Chondrocyte (in vitro differentiated cells): ENCODE measurements around the gene PSMG4. TPM values are rescaled to one million over a fixed set of nuclear protein-coding genes. Genes with fewer than 3 reads are reported as not detected.
A peak's percentile ranks its signal among the peaks of the same experiment; 100 is the strongest.

Experiments used
- DNase-seq: peaks from one replicate; pipeline ENCODE4 v3.0.0; 2021; ENCODE audit warnings: mixed read lengths, low spot score
- H3K27ac Mint-ChIP-seq: one replicate; pipeline ENCODE4 v1.8.0; 2021; ENCODE audit warnings: mild to moderate bottlenecking, moderate library complexity, mixed read lengths; ENCODE audit not compliant: unreplicated experiment
- H3K27me3 Mint-ChIP-seq: 2 replicates; pipeline ENCODE4 v1.8.0; 2021; ENCODE audit warnings: low read depth, mixed read lengths
- H3K36me3 Mint-ChIP-seq: 2 replicates; pipeline ENCODE4 v1.8.0; 2021; ENCODE audit warnings: low read depth, mixed read lengths
- H3K4me1 Mint-ChIP-seq: 2 replicates; pipeline ENCODE4 v1.8.0; 2021; ENCODE audit warnings: low read depth, mild to moderate bottlenecking, mixed read lengths
- H3K4me3 Mint-ChIP-seq: one replicate; pipeline ENCODE4 v1.8.0; 2021; ENCODE audit warnings: mild to moderate bottlenecking, moderate library complexity, mixed read lengths; ENCODE audit not compliant: unreplicated experiment
- H3K9me3 Mint-ChIP-seq: 2 replicates; pipeline ENCODE4 v1.8.0; 2021; ENCODE audit warnings: low read depth, mixed read lengths
- total RNA-seq: library from RNA; stranded (reverse); gene quantifications from 3 replicates; pipeline ENCODE4 v1.2.1, GENCODE V29; 2021
- TF ChIP-seq, protein P1 (sequence below): fragments of 200-600 bp; sonication (generic); IDR thresholded peaks from 2 replicates; pipeline ENCODE4 v1.5.0; 2021; ENCODE audit warnings: antibody characterized with exemption, mild to moderate bottlenecking, moderate library complexity

PSMG4 gene
- total RNA-seq, 1 donor from 2014 or later, result 16.2 TPM

DNA sequence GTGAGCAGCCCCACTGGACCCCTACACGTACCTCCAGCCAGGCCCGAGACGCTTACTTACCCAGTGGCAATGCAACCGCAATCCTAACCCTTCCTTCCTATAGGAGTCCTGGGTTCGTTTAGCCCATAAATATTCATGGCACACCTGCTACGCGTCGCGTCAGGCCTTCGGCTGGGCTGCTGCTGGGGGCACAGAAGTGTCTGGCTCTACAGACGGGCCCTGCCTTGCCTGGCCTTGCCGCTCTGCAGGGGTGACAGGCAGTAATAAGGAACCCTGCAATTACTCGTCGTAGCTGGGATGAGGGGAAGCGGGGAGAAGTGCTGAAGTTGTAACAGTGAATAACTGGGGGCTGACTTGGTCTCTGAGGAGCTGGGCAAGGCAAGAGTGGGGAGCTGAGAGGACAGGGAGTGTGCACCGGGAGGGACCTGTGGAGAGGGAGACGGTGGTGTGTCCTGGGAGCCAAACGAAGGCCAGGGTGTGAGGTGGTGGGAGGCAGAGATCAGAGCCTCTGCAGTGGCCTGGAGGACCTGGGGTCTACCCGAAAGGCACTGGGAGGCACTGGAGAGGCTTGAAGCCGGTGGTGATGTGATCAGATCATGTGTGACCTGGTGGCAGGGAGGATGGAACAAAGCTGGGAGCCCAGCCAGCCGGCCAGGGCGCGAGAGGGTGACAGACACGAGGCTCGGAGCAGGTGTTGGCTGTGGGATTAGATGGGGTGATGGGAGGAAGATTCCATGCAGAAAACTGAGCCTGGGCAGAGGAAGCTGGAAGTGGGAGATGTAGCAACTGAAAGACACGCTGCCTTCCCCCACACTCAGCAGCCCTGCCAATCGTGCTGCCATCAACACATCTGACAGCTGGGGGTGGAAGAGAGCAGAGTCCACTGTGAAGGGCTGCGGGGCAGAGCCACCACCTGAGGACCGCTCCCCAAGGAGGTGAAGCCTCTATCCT, 36.4 kb downstream of the PSMG4 start:
- Mint-ChIP-seq H3K27me3 (no peaks in the 10 kb centered on the region), H3K9me3 (no peaks in the 10 kb centered on the region), H3K4me3 (no peak overlapping the region), H3K27ac (no peak overlapping the region), H3K4me1 (peaks cover 6% of the 10 kb centered on the region), H3K36me3 (peaks cover 12% of the 10 kb centered on the region)
- DNase-seq, result peak; percentile 70
- TF ChIP-seq, protein P1, sequence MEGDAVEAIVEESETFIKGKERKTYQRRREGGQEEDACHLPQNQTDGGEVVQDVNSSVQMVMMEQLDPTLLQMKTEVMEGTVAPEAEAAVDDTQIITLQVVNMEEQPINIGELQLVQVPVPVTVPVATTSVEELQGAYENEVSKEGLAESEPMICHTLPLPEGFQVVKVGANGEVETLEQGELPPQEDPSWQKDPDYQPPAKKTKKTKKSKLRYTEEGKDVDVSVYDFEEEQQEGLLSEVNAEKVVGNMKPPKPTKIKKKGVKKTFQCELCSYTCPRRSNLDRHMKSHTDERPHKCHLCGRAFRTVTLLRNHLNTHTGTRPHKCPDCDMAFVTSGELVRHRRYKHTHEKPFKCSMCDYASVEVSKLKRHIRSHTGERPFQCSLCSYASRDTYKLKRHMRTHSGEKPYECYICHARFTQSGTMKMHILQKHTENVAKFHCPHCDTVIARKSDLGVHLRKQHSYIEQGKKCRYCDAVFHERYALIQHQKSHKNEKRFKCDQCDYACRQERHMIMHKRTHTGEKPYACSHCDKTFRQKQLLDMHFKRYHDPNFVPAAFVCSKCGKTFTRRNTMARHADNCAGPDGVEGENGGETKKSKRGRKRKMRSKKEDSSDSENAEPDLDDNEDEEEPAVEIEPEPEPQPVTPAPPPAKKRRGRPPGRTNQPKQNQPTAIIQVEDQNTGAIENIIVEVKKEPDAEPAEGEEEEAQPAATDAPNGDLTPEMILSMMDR, result peak; percentile 47

DNA sequence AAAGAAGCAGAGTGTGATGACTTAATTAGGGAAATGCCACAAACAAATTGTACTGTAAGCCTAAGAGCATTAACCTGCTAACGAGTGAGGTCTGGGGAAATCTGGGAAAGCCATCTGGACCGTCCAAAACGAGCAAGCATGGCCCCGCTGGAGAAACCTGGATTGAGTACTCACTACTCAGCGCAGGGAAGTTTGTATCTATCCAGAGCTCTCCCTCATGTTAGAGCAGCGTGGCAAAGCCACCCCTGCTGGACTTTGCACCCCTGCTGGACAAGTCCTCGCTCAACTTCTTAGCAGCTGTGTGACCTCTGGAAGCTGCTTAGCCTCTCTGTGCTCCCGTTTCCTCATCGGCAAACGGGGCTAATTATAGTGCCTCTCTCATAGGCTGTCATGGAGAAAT, 37.3 kb downstream of the PSMG4 start:
- no peak overlapping the region for H3K27ac Mint-ChIP-seq
- TF ChIP-seq, protein P1, result no peak
- peaks cover 6% of the 10 kb centered on the region for H3K4me1 Mint-ChIP-seq
- peaks cover 14% of the 10 kb centered on the region for H3K36me3 Mint-ChIP-seq
- peak; percentile 28 for DNase-seq
- no peaks in the 10 kb centered on the region for H3K27me3 Mint-ChIP-seq
- no peaks in the 10 kb centered on the region for H3K9me3 Mint-ChIP-seq
- no peak overlapping the region for H3K4me3 Mint-ChIP-seq

DNA sequence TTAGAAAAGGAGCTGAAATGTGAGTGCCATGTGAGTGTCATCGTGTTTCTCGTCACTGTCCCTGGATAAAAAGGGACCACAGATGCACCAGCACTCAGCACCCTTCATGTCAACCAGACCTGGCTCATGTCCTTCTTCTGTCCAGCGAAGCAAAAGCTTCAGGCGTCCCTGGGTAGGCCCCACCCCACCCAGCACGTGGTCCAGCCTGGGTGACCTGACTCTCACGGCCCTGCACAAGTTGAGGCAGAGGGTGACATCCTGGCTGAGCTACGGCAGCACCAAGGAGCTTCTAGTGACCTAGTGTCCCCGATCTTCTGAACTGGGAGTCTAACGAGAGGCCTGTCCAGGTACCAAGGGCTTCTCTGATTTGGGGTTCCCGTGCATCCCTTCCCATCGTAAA, 37.8 kb downstream of the PSMG4 start:
- TF ChIP-seq, protein P1, result no peak
- Mint-ChIP-seq H3K27me3 (no peaks in the 10 kb centered on the region), H3K4me3 (no peak overlapping the region), H3K36me3 (peaks cover 15% of the 10 kb centered on the region), H3K27ac (no peak overlapping the region), H3K9me3 (no peaks in the 10 kb centered on the region), H3K4me1 (peaks cover 6% of the 10 kb centered on the region)
- DNase-seq, result peak; percentile 61

DNA sequence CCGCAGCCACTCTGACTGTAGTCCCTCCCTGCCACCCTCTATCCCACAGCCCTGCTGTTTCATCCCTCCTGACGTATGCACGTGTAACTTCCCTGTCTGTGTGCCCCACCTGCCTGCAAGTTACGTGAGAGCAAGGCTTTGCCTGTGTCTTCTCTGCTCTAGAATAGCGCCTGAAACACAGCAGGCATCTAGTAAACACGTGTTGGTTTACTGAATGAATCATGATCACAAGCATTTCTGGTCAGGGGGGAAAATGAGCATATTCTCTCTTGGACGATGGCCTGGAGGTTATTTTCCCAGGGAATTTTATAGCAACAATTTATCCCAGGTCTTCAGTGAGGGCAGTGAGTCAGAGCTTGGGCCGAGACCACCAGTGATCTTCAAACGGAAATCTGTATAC, 38.3 kb downstream of the PSMG4 start:
- Mint-ChIP-seq H3K4me1 (peaks cover 6% of the 10 kb centered on the region), H3K27me3 (no peaks in the 10 kb centered on the region), H3K36me3 (peaks cover 16% of the 10 kb centered on the region), H3K4me3 (no peak overlapping the region), H3K27ac (no peak overlapping the region), H3K9me3 (peaks cover 1% of the 10 kb centered on the region)
- TF ChIP-seq, protein P1, result no peak
- DNase-seq, result no peak

DNA sequence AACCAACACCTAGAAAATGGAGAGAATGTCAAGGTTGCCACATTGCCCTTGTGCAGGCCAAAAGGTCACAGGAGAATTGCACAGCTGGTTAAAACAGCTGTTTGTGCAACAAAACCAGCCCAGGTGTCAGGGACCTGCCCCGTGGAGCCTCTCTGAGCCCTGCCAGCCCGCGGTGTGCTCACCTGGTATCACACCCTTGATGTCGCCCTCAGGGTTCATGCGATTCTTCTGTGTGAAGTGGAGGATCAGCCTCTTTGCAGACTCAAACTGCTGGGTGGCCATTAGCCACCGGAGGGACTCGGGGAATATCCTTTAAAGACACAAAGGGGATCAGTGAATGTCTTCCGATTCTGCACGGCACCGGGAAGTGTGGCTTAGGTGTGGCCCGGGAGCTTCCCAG, 39.2 kb downstream of the PSMG4 start:
- H3K36me3 Mint-ChIP-seq, result peaks cover 23% of the 10 kb centered on the region
- no peaks in the 10 kb centered on the region for H3K27me3 Mint-ChIP-seq
- H3K9me3 Mint-ChIP-seq, result peaks cover 10% of the 10 kb centered on the region
- TF ChIP-seq, protein P1, result no peak
- peak; percentile 47 for DNase-seq
- H3K27ac Mint-ChIP-seq, result no peak overlapping the region
- H3K4me1 Mint-ChIP-seq, result peaks cover 4% of the 10 kb centered on the region
- H3K4me3 Mint-ChIP-seq, result no peak overlapping the region
